Skeletal muscle cell (primary cell): Measurements from ENCODE around the gene SLC25A27.
"Not testable (repeated sequence)": the region's sequence is repeated elsewhere in the genome, so short reads cannot be mapped to it uniquely, and the experiment has no call there.

ENCODE experiments used
- DNase-seq: peaks from one replicate; pipeline ENCODE4 v3.0.0-alpha.2; 2010; ENCODE audit warnings: low read depth
- H3K4me3 ChIP-seq: 2 replicates; pipeline ENCODE4 v1.5.1; 2011; ENCODE audit warnings: low read depth, mild to moderate bottlenecking, control low read depth, low read length, moderate library complexity

The SLC25A27 gene

GRCh38 chr6:46648108-46648507 is 4.7 kb upstream of the SLC25A27 start:
- DNase-seq, H3K4me3 ChIP-seq: not testable (repeated sequence)

- no peak overlapping the region for H3K4me3 ChIP-seq
- DNase-seq = no peak
Measured at GRCh38 chr6:46648869-46649492, 3.8 kb upstream of the SLC25A27 start.

- H3K4me3 ChIP-seq = no peak overlapping the region
Measured at GRCh38 chr6:46651006-46651405, 1.8 kb upstream of the SLC25A27 start.

GRCh38 chr6:46651816-46652215 is 959 bp upstream of the SLC25A27 start:
- H3K4me3 ChIP-seq = no peak overlapping the region

More at GRCh38 chr6:46651006-46651405, 1.8 kb upstream of the SLC25A27 start:
- DNase-seq = no peak

GRCh38 chr6:46652232-46652602 is 558 bp upstream of the SLC25A27 start:
- no peak for DNase-seq

More at GRCh38 chr6:46651816-46652215, 959 bp upstream of the SLC25A27 start:
- DNase-seq = no peak

GRCh38 chr6:46653439-46654195 is 842 bp downstream of the SLC25A27 start:
- no peak for DNase-seq
- peak overlapping the region; percentile 91 for H3K4me3 ChIP-seq

More at GRCh38 chr6:46652232-46652602, 558 bp upstream of the SLC25A27 start:
- peak overlapping the region; percentile 91 for H3K4me3 ChIP-seq

- H3K4me3 ChIP-seq = no peak overlapping the region
- DNase-seq = no peak
Measured at GRCh38 chr6:46655803-46656202, 3.0 kb downstream of the SLC25A27 start.

- no peak for DNase-seq
- H3K4me3 ChIP-seq = no peak overlapping the region
Measured at GRCh38 chr6:46657642-46658041, 4.9 kb downstream of the SLC25A27 start.

GRCh38 chr6:46661483-46661882 is 8.7 kb downstream of the SLC25A27 start:
- no peak overlapping the region for H3K4me3 ChIP-seq
- no peak for DNase-seq

GRCh38 chr6:46667377-46667776 is 14.6 kb downstream of the SLC25A27 start:
- H3K4me3 ChIP-seq = no peak overlapping the region
- DNase-seq = no peak

GRCh38 chr6:46674410-46674809 is 21.6 kb downstream of the SLC25A27 start:
- DNase-seq = no peak
- H3K4me3 ChIP-seq = no peak overlapping the region

- no peak for DNase-seq
- H3K4me3 ChIP-seq = no peak overlapping the region
Measured at GRCh38 chr6:46676604-46677313, 24.0 kb downstream of the SLC25A27 start.

- no peak overlapping the region for H3K4me3 ChIP-seq
- no peak for DNase-seq
Measured at GRCh38 chr6:46677314-46677654, 24.5 kb downstream of the SLC25A27 start.

GRCh38 chr6:46684771-46685170 is 32.0 kb downstream of the SLC25A27 start:
- no peak for DNase-seq
- no peak overlapping the region for H3K4me3 ChIP-seq

GRCh38 chr6:46687619-46688097 is 34.9 kb downstream of the SLC25A27 start, which contains the start of gene TDRD6:
Gene TDRD6 (plus strand): TSS chr6:46687885. CDS start chr6:46688129, 244 bp downstream.
- no peak for DNase-seq
- no peak within 1 kb of the TSS for H3K4me3 ChIP-seq

GRCh38 chr6:46688117-46688965 is 35.6 kb downstream of the SLC25A27 start:
- no peak overlapping the region for H3K4me3 ChIP-seq
- DNase-seq = no peak

- no peak for DNase-seq
- no peak overlapping the region for H3K4me3 ChIP-seq
Measured at GRCh38 chr6:46688966-46689335, 36.2 kb downstream of the SLC25A27 start.

GRCh38 chr6:46689657-46690056 is 36.9 kb downstream of the SLC25A27 start:
- H3K4me3 ChIP-seq = no peak overlapping the region
- DNase-seq = no peak

- no peak for DNase-seq
- no peak overlapping the region for H3K4me3 ChIP-seq
Measured at GRCh38 chr6:46690141-46690755, 37.5 kb downstream of the SLC25A27 start.
